HG02973 (cell line): ENCODE measurements around the gene FERMT2.

ENCODE experiments used
- ATAC-seq: cut with Tn5 transposase; IDR thresholded peaks from one replicate; pipeline ENCODE4 v1.9.1; 2021; ENCODE audit warnings: moderate library complexity; ENCODE audit not compliant: unreplicated experiment

The FERMT2 gene

GRCh38 chr14:52902971-52903619, 47.8 kb downstream of the FERMT2 start:
- ATAC-seq = no peak

GRCh38 chr14:52901357-52901980, 49.4 kb downstream of the FERMT2 start:
- no peak for ATAC-seq

- ATAC-seq = no peak
Measured at GRCh38 chr14:52900731-52901130, 50.1 kb downstream of the FERMT2 start.

- ATAC-seq = no peak
Measured at GRCh38 chr14:52898496-52898895, 52.4 kb downstream of the FERMT2 start.

GRCh38 chr14:52895000-52895399, 55.9 kb downstream of the FERMT2 start:
- no peak for ATAC-seq

GRCh38 chr14:52891800-52892199, 59.0 kb downstream of the FERMT2 start:
- ATAC-seq = no peak

GRCh38 chr14:52888839-52889838, 61.7 kb downstream of the FERMT2 start:
- no peak for ATAC-seq

- no peak for ATAC-seq
Measured at GRCh38 chr14:52888159-52888558, 62.7 kb downstream of the FERMT2 start.

- no peak for ATAC-seq
Measured at GRCh38 chr14:52885230-52885629, 65.6 kb downstream of the FERMT2 start.

GRCh38 chr14:52883658-52884057, 67.2 kb downstream of the FERMT2 start:
- no peak for ATAC-seq

- no peak for ATAC-seq
Measured at GRCh38 chr14:52882824-52883223, 68.0 kb downstream of the FERMT2 start.

GRCh38 chr14:52879958-52880357, 70.9 kb downstream of the FERMT2 start:
- ATAC-seq = no peak

- ATAC-seq = no peak
Measured at GRCh38 chr14:52878946-52879345, 71.9 kb downstream of the FERMT2 start.

- no peak for ATAC-seq
Measured at GRCh38 chr14:52878469-52878868, 72.4 kb downstream of the FERMT2 start.

GRCh38 chr14:52877628-52878027, 73.2 kb downstream of the FERMT2 start:
- no peak for ATAC-seq

- no peak for ATAC-seq
Measured at GRCh38 chr14:52876806-52877205, 74.0 kb downstream of the FERMT2 start.

- no peak for ATAC-seq
Measured at GRCh38 chr14:52876311-52876710, 74.5 kb downstream of the FERMT2 start.

- no peak for ATAC-seq
Measured at GRCh38 chr14:52875707-52876106, 75.1 kb downstream of the FERMT2 start.

- no peak for ATAC-seq
Measured at GRCh38 chr14:52874389-52874788, 76.5 kb downstream of the FERMT2 start.

- no peak for ATAC-seq
Measured at GRCh38 chr14:52873694-52874093, 77.2 kb downstream of the FERMT2 start.

- no peak for ATAC-seq
Measured at GRCh38 chr14:52873065-52873464, 77.8 kb downstream of the FERMT2 start.

- ATAC-seq = no peak
Measured at GRCh38 chr14:52871606-52872005, 79.2 kb downstream of the FERMT2 start.
